Subcutaneous adipose tissue (tissue), 4 donors: Measurements from ENCODE around the gene MRPL21. TPM values are rescaled to one million over a fixed set of nuclear protein-coding genes. Genes with fewer than 3 reads are reported as not detected.

Experiments used
- total RNA-seq, 4 donors: library from RNA; depleted of rRNA; stranded (reverse); fragments of >200 nt; gene quantifications; one replicate each; pipeline ENCODE4 v1.1.0, GENCODE V29; 2016
- TF ChIP-seq, protein P1 (sequence below): fragments of 450-650 bp; IDR thresholded peaks from one replicate; pipeline ENCODE4 v1.5.1; 2016; ENCODE audit warnings: low read depth, mild to moderate bottlenecking, control low read depth, antibody characterized with exemption, moderate library complexity

The MRPL21 gene
- total RNA-seq, 4 donors from 2014 or later, result 23.5 to 47.6 (median 37.6) TPM

DNA sequence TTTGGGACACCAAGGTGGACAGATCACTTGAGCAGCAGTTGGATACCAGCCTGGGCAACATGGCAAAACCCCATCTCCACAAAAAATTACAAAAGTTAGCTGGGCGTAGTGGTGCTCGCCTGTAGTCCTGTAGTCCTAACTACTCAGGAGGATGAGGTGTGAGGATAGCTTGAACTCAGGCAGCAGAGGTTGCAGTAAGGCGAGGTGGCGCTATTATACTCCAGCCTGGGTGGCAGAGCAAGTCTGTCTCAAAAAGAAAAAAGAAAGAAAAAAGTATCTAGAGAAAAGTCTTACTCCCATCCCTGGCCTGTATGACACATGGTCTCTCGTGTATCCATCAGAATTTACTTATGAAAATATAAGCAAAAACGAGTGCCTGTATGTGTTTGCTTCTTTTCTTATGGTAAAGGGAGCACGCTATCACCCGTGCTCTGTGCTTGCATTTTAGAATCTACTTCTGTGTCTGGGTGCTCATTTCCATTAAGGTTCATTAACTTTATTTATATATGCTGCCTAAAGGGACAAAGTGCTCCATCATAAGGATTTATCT lies 46.5 kb downstream of the MRPL21 start:
- TF ChIP-seq, protein P1, sequence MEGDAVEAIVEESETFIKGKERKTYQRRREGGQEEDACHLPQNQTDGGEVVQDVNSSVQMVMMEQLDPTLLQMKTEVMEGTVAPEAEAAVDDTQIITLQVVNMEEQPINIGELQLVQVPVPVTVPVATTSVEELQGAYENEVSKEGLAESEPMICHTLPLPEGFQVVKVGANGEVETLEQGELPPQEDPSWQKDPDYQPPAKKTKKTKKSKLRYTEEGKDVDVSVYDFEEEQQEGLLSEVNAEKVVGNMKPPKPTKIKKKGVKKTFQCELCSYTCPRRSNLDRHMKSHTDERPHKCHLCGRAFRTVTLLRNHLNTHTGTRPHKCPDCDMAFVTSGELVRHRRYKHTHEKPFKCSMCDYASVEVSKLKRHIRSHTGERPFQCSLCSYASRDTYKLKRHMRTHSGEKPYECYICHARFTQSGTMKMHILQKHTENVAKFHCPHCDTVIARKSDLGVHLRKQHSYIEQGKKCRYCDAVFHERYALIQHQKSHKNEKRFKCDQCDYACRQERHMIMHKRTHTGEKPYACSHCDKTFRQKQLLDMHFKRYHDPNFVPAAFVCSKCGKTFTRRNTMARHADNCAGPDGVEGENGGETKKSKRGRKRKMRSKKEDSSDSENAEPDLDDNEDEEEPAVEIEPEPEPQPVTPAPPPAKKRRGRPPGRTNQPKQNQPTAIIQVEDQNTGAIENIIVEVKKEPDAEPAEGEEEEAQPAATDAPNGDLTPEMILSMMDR, result no peak

DNA sequence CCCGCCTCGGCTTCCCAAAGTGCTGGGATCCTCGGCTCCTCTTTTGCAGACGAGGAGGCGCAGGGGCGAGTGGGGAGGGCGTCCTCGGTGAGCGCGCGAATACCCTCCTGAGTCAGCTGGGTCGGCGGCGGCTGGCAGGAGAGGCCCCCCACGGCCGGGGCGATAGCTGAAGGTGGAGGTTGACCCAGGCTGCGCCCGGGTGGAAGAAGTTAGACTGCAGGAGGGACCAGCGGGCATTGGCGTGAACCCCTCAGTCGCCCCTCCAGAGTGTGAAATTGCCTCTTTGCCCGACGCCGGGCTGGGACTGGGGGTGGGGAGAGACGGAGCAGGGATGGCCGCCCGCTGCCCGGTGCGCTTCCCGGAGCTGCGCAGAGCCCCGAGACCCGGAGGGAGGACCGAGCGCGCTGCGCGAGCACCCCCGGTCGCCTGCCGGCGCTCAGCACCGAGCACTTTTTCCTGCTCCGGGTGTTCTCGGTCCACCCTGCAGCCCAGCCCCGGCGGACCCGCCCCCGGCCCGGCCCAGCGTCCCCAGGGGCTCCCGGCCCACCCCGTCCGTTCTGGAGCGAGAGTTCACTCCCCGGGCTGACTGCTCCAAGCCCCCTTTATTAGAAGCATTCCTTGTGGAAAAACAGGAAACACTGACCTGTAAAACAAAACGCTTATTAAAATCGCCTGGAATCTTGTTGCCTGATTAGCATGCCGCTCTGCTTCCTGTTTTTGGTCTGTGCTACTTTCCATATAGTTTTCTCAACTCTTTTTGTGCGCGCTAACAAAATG lies 48.2 kb downstream of the MRPL21 start:
- TF ChIP-seq, protein P1, result no peak

DNA sequence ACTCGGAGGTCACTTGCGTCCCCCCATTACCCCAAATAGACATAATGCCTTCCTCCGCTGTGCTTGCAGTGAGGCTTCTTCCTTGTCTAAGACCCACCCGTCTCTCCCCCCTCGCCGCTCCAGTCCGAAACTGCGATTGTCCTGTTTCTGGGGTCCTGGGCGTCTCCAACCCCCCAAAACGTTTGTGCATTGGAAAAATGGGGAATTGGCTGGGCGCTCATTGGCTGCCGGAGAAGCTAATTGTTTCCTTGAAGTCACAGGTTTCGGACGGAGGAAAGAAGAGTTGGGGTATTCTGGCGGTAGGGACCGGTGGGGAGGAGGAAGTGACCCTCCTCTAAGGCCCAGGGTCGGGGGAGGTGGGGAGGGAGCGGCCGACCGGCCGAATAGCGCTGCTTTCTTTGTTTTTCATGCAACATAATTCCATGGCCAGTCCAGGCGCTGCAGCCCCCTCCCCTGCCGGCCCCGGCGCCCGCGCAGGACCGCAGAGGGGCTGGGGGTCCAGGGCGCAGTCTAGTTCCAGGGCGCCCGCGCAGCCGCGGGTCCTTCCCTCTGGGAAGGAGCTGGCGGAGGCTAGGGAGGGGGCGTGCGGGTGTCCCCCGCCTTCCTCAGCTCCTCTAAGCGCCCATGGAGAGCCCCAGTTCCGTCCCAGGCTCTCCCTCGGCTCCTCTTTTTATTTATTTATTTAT lies 49.2 kb downstream of the MRPL21 start:
- TF ChIP-seq, protein P1, result no peak

DNA sequence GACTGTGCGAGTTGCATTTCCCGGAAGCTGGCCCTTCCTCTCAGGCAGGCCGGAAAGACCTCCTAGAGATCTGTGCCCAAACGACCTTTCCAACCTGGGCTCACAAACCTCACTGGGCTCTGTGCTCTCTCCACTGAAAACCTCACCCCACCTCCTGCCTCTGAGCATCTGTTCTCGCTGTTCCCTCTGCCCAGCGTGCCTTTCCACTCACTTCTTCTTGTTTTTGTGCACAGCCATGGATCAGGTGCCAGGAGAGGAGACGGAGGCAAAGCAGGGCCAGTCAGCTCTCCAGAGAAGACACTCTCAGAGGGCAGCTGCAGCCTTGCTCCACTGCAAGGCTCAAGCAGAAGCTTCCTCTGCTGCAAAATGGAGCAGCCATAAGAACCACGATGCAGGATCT lies 51.0 kb downstream of the MRPL21 start:
- TF ChIP-seq, protein P1, result no peak

DNA sequence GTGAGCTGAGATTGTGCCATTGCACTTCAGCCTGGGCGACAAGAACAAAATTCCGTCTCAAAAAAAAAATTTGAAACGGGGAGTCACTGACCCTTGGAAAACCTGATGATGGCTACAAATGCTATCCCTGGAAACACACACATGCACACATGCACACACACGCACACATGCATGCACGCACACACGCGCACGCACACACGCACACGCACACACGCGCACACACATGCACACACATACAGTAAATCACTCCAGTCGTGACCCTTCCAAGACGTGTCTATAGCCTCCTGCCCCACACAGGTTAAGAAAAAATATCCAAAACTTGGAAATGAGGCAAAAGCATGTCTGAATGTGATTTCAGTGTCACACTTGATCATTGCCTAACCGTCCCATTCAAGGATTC lies 55.2 kb downstream of the MRPL21 start:
- TF ChIP-seq, protein P1, result no peak

DNA sequence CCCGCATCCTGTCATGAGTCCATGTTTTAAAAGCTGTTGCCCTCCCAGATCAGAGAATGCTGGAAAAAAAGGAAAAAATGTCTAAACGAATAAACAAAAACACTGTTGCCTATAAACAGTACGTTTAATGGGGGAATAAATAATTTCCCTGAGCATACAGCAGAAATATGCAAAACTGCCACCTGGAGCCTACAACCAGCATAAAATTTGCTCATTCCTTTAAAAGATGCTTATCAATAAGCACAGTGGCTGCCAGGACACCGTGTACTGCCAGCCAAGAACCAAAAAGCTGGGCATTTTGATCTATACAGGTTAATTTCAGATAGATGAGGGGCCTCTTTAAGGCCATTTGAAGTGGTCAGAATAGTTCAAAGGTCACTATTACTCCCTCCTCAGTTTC lies 56.2 kb downstream of the MRPL21 start:
- TF ChIP-seq, protein P1, result no peak

DNA sequence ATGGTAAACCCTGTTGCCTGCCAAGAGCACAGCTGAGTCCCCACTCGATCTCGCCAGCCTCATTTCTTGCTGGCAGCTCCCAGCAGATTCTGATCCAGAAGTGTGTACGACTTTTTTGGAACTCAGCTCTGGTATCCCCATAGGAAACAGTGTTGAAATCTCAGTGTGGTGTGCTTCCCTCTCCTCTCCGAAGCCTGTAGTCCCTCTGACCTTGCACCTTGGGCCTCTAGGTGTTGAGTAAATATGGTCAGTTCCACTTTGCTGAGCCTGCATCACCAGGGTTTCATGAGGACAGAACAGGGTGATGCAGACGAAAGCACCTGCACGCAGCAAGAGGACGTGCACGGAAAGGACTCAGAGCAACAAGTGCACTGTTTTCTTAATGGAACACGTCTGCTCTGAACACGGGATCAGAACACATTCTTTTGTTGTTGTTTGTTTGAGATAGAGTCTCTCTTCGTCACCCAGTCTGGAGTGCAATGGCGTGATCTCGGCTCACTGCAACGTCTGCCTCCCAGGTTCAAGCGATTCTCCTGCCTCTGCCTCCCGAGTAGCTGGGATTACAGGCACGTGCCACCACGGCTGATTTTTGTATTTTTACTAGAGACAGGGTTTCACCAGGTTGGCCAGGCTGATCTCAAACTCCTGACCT lies 58.2 kb downstream of the MRPL21 start:
- TF ChIP-seq, protein P1, result no peak
